HL-60 (cell line): Measurements from ENCODE around the gene SNCA.

Experiments
- GABPA ChIP-seq: IDR thresholded peaks from 2 replicates; pipeline ENCODE4 v1.6.1; 2012; ENCODE audit warnings: low read depth
- REST ChIP-seq: IDR thresholded peaks from 2 replicates; pipeline ENCODE4 v1.6.1; 2012; ENCODE audit warnings: low read depth; ENCODE audit not compliant: insufficient replicate concordance
- TF ChIP-seq, protein P1 (sequence below): IDR thresholded peaks from one replicate; pipeline ENCODE4 v1.5.1; 2011; ENCODE audit warnings: low read length, control low read depth, inconsistent platforms; ENCODE audit not compliant: insufficient read depth

DNA sequence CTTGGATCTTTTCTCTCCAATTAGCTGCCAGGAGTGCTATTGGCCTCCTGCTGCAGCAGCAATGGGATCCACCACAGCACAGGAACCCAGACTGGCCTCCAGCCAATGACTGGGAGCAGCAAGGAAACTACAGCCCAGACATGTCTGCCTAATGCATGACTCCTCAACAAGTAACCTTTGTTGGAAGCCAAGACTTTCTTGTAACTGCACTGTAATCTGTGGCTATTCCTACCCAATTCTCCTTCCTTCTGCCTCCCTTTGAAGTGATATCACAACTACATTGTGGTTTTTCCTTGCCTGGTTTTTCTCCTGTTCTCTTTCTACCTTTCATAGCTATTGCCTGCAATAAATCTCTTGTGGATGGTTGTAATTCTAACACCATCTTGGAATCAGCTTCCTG, 39.8 kb downstream of the SNCA start:
- TF ChIP-seq, protein P1, sequence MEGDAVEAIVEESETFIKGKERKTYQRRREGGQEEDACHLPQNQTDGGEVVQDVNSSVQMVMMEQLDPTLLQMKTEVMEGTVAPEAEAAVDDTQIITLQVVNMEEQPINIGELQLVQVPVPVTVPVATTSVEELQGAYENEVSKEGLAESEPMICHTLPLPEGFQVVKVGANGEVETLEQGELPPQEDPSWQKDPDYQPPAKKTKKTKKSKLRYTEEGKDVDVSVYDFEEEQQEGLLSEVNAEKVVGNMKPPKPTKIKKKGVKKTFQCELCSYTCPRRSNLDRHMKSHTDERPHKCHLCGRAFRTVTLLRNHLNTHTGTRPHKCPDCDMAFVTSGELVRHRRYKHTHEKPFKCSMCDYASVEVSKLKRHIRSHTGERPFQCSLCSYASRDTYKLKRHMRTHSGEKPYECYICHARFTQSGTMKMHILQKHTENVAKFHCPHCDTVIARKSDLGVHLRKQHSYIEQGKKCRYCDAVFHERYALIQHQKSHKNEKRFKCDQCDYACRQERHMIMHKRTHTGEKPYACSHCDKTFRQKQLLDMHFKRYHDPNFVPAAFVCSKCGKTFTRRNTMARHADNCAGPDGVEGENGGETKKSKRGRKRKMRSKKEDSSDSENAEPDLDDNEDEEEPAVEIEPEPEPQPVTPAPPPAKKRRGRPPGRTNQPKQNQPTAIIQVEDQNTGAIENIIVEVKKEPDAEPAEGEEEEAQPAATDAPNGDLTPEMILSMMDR, result no peak
- no peak for TF ChIP-seq GABPA
- TF ChIP-seq REST, result no peak
